ENCODE measurements around the gene ANO6. TPM values are rescaled to one million over a fixed set of nuclear protein-coding genes. Genes with fewer than 3 reads are reported as not detected.

Gene ANO6
- total and polyA plus RNA-seq, 10 donors = 2.3 to 38.5 (median 31.7) TPM

GRCh38 chr12:45353944-45354343, 138.0 kb downstream of the ANO6 start:
- no peak overlapping the region for H3K4me3 ChIP-seq
- H3K27me3 ChIP-seq (replicated peaks in 1 of 7) = no peaks in the 10 kb centered on the region
- no peak for DNase-seq
- H3K27ac ChIP-seq = no peak overlapping the region
- intact Hi-C loops (cut with DNase I; ENCODE audit: low total_unique reads) = no loop called here
- 87 to 97% (median 88%) methylated on average over 2 of the region's 2 CpGs for WGBS, 5 donors
- TF ChIP-seq POLR2AphosphoS5 (IDR thresholded peaks at IDR 0.05) = no peak
- TF ChIP-seq CTCF (IDR thresholded peaks at IDR 0.05 in 8 of 11, conservative IDR thresholded peaks at IDR 0.05 in 3 of 11) = no peak
- TF ChIP-seq POLR2A (IDR thresholded peaks at IDR 0.05) = no peak
- peaks cover 0 to 85% (median 26%) of the 10 kb centered on the region in 6 donors for H3K36me3 ChIP-seq
- peaks cover 0 to 3% (median 0%) of the 10 kb centered on the region in 6 donors for H3K4me1 ChIP-seq
- peaks cover 0 to 8% (median 0%) of the 10 kb centered on the region in 8 donors for H3K9me3 ChIP-seq

GRCh38 chr12:45354399-45354798, 138.5 kb downstream of the ANO6 start:
- Histone ChIP-seq H3K27me3 (replicated peaks in 1 of 7) (no peaks in the 10 kb centered on the region), H3K4me1 (peaks cover 0 to 3% (median 0%) of the 10 kb centered on the region in 6 donors), H3K27ac (no peak overlapping the region), H3K36me3 (peaks cover 0 to 84% (median 24%) of the 10 kb centered on the region in 6 donors), H3K4me3 (no peak overlapping the region), H3K9me3 (peaks cover 0 to 8% (median 0%) of the 10 kb centered on the region in 8 donors)
- no peak for TF ChIP-seq POLR2A (IDR thresholded peaks at IDR 0.05)
- TF ChIP-seq CTCF (IDR thresholded peaks at IDR 0.05 in 8 of 11, conservative IDR thresholded peaks at IDR 0.05 in 3 of 11) = no peak
- no peak for TF ChIP-seq POLR2AphosphoS5 (IDR thresholded peaks at IDR 0.05)
- no peak for DNase-seq
- intact Hi-C loops (cut with DNase I; ENCODE audit: low total_unique reads) = no loop called here

- TF ChIP-seq POLR2AphosphoS5 (IDR thresholded peaks at IDR 0.05) (no peak), POLR2A (IDR thresholded peaks at IDR 0.05) (no peak), CTCF (IDR thresholded peaks at IDR 0.05 in 8 of 11, conservative IDR thresholded peaks at IDR 0.05 in 3 of 11) (no peak)
- H3K9me3 ChIP-seq = no peaks in the 10 kb centered on the region
- peaks cover 0 to 3% (median 0%) of the 10 kb centered on the region in 6 donors for H3K4me1 ChIP-seq
- intact Hi-C loops (cut with DNase I; ENCODE audit: low total_unique reads) = no loop called here
- no peak overlapping the region for H3K27ac ChIP-seq
- no peaks in the 10 kb centered on the region for H3K27me3 ChIP-seq (replicated peaks in 1 of 7)
- H3K36me3 ChIP-seq = peaks cover 0 to 79% (median 14%) of the 10 kb centered on the region in 6 donors
- WGBS, 5 donors = 84 to 93% (median 89%) methylated on average over 3 of the region's 3 CpGs
- no peak for DNase-seq
- H3K4me3 ChIP-seq = no peak overlapping the region
These were observed 139.8 kb downstream of the ANO6 start for GRCh38 chr12:45355730-45356129.

- intact Hi-C loops (cut with DNase I; ENCODE audit: low total_unique reads) = no loop called here
- TF ChIP-seq CTCF (IDR thresholded peaks at IDR 0.05 in 8 of 11, conservative IDR thresholded peaks at IDR 0.05 in 3 of 11) (no peak), POLR2A (IDR thresholded peaks at IDR 0.05) (no peak), POLR2AphosphoS5 (IDR thresholded peaks at IDR 0.05) (no peak)
- Histone ChIP-seq H3K9me3 (peaks cover 0 to 11% (median 7%) of the 10 kb centered on the region in 8 donors), H3K4me3 (no peak overlapping the region), H3K4me1 (peaks cover 0 to 3% (median 0%) of the 10 kb centered on the region in 6 donors), H3K27ac (no peak overlapping the region), H3K27me3 (replicated peaks in 1 of 7) (no peaks in the 10 kb centered on the region), H3K36me3 (peaks cover 0 to 73% (median 6%) of the 10 kb centered on the region in 6 donors)
- DNase-seq = no peak
- WGBS, 5 donors = 90 to 93% (median 92%) methylated on average over 4 of the region's 4 CpGs
These were observed 141.1 kb downstream of the ANO6 start for GRCh38 chr12:45356822-45357538.
